ENCODE measurements around the gene ARFGAP2.

DNA sequence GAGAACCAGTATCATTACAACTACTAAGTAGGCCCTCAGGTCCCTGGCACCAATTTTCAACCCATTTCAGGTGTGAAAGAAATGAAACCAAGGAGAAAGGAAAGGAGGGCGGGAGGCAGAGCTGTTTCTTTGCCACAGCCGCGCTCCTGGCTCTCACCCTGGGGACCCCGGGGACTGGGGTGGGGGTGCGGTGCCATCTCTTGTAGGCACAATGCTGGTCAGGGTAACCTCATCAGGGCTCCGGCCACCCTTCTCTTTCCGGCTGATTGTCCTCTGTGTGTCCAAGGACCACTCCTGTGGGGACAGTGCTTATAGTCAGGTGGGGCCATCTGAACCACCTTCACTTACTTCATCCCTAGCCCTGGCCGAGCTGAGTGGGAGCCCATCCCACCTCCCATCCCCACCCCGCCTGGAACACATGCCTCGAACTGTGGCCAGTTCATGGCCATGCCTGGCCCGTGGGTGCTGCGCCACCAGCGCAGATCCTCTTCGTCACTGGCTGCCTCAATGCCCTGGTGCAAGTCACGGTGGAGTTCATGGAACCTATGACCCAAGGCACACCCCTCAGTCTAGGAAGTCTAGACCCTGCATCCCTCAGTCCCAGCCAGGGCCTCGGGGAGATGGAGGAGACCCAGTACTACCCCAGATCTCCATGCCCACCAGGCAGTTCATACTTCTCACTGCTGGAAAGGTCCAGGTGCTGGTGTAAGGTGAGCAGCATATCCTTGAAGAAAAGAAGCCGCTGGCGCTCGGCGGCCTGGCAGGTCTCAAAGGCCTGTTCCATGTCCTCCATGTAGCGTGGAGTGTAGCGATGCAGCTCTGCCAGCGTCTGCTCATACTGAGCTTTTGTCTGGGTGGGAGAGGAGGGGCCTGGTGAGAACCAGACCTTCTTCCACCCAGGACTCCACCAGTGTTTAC, 2.3 kb upstream of the ARFGAP2 start:
- TF ChIP-seq, protein P1, sequence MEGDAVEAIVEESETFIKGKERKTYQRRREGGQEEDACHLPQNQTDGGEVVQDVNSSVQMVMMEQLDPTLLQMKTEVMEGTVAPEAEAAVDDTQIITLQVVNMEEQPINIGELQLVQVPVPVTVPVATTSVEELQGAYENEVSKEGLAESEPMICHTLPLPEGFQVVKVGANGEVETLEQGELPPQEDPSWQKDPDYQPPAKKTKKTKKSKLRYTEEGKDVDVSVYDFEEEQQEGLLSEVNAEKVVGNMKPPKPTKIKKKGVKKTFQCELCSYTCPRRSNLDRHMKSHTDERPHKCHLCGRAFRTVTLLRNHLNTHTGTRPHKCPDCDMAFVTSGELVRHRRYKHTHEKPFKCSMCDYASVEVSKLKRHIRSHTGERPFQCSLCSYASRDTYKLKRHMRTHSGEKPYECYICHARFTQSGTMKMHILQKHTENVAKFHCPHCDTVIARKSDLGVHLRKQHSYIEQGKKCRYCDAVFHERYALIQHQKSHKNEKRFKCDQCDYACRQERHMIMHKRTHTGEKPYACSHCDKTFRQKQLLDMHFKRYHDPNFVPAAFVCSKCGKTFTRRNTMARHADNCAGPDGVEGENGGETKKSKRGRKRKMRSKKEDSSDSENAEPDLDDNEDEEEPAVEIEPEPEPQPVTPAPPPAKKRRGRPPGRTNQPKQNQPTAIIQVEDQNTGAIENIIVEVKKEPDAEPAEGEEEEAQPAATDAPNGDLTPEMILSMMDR (tag by site-specific recombination; IDR thresholded peaks at IDR 0.05), result no peak
- TF ChIP-seq ZBTB21 (tag by site-specific recombination; IDR thresholded peaks at IDR 0.05) (no peak), ZNF561 (tag by site-specific recombination; IDR thresholded peaks at IDR 0.05; ENCODE audit: borderline replicate concordance) (no peak), ZNF138 (tag by site-specific recombination; IDR thresholded peaks at IDR 0.05; ENCODE audit: borderline replicate concordance) (no peak), ZNF530 (tag by site-specific recombination; IDR thresholded peaks at IDR 0.05; ENCODE audit: low read depth) (no peak), ZNF10 (tag by site-specific recombination; IDR thresholded peaks at IDR 0.05) (no peak), ZNF274 (IDR thresholded peaks at IDR 0.05; ENCODE audit: low read length) (no peak), ZNF274 (tag by site-specific recombination; IDR thresholded peaks at IDR 0.05; ENCODE audit: borderline replicate concordance) (no peak), KLF8 (tag by site-specific recombination; IDR thresholded peaks at IDR 0.05) (no peak), ZNF324 (tag by site-specific recombination; IDR thresholded peaks at IDR 0.05) (no peak), ZNF623 (tag by site-specific recombination; IDR thresholded peaks at IDR 0.05) (no peak)
- TF ChIP-seq, protein P2, sequence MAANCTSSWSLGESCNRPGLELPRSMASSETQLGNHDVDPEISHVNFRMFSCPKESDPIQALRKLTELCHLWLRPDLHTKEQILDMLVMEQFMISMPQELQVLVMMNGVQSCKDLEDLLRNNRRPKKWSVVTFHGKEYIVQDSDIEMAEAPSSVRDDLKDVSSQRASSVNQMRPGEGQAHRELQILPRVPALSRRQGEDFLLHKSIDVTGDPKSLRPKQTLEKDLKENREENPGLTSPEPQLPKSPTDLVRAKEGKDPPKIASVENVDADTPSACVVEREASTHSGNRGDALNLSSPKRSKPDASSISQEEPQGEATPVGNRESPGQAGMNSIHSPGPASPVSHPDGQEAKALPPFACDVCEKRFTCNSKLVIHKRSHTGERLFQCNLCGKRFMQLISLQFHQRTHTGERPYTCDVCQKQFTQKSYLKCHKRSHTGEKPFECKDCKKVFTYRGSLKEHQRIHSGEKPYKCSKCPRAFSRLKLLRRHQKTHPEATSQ (tag by site-specific recombination; IDR thresholded peaks at IDR 0.05), result no peak

All from HEK293 (cell line).